Rectal smooth muscle tissue (tissue), 1 donor: ENCODE results near the gene FAM25G.
"Not testable (repeated sequence)": the region's sequence is repeated elsewhere in the genome, so short reads cannot be mapped to it uniquely, and the experiment has no call there.

Experiments
- H3K27ac ChIP-seq: one replicate; pipeline ENCODE4 v1.7.0; 2013; ENCODE audit warnings: low read depth, low read length, inconsistent platforms
- H3K27me3 ChIP-seq: one replicate; pipeline ENCODE4 v1.7.0; 2013; ENCODE audit warnings: low read length; ENCODE audit not compliant: control insufficient read depth, insufficient read depth
- H3K36me3 ChIP-seq: one replicate; pipeline ENCODE4 v1.7.0; 2013; ENCODE audit warnings: low read length; ENCODE audit not compliant: control insufficient read depth, insufficient read depth
- H3K4me1 ChIP-seq: one replicate; pipeline ENCODE4 v1.7.0; 2013; ENCODE audit warnings: low read length; ENCODE audit not compliant: control insufficient read depth, insufficient read depth
- H3K4me3 ChIP-seq: one replicate; pipeline ENCODE4 v1.7.0; 2013; ENCODE audit warnings: low read length
- H3K9ac ChIP-seq: one replicate; pipeline ENCODE4 v1.7.0; 2013; ENCODE audit warnings: low read length

FAM25G gene

GRCh38 chr10:47478114-47478513, 13.4 kb downstream of the FAM25G start:
- not testable (repeated sequence) for H3K27me3 ChIP-seq, H3K9ac ChIP-seq, H3K36me3 ChIP-seq, H3K27ac ChIP-seq, H3K4me3 ChIP-seq, H3K4me1 ChIP-seq

GRCh38 chr10:47477078-47477477, 14.4 kb downstream of the FAM25G start:
- not testable (repeated sequence) for H3K9ac ChIP-seq, H3K27me3 ChIP-seq, H3K4me1 ChIP-seq, H3K36me3 ChIP-seq, H3K4me3 ChIP-seq, H3K27ac ChIP-seq

DNA sequence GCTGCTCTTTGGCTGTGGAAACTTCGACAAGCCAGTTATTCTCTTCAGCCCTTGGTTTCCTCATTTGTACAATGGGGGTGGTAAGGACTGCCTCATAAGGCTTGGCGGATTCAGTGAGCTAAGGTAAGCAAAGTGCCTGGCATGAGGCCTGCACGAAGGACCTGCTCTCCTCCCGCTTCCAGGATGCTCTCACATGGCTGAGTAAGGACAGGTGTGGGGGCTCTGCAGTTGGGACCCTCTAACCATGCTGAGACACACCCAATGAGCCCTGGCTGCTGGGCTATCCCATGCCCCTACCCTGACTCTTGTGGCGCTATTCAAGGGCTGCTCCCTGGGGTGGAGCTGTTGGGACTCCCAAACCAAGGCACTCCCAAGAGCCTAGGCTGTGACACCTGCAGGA, 16.4 kb downstream of the FAM25G start:
- H3K9ac ChIP-seq, H3K27me3 ChIP-seq, H3K27ac ChIP-seq: not testable (repeated sequence)

DNA sequence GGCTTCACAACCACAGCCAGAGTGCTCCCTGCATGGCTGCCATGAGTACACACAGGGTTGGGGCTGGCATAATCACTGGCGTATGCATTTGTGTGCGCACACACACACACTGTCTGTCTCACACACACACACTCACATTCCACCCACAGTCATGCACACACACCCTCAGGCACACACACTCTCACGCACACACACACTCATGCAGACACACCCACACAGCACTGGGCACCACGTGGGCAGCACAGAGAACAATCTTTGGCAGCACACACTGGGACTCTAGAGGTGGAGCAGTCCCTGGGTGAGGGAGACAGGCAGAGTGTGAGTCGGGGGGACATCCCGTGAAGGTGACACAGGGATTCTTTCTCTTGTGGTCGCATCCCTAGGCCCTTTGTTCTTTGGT, 18.0 kb downstream of the FAM25G start:
- not testable (repeated sequence) for H3K9ac ChIP-seq, H3K27ac ChIP-seq, H3K36me3 ChIP-seq, H3K4me1 ChIP-seq, H3K27me3 ChIP-seq, H3K4me3 ChIP-seq

More for the DNA sequence above, 16.4 kb downstream of the FAM25G start:
- not testable (repeated sequence) for H3K4me1 ChIP-seq, H3K4me3 ChIP-seq, H3K36me3 ChIP-seq

GRCh38 chr10:47472647-47473046, 18.9 kb downstream of the FAM25G start:
- not testable (repeated sequence) for H3K36me3 ChIP-seq, H3K27me3 ChIP-seq, H3K4me3 ChIP-seq, H3K9ac ChIP-seq, H3K27ac ChIP-seq, H3K4me1 ChIP-seq

DNA sequence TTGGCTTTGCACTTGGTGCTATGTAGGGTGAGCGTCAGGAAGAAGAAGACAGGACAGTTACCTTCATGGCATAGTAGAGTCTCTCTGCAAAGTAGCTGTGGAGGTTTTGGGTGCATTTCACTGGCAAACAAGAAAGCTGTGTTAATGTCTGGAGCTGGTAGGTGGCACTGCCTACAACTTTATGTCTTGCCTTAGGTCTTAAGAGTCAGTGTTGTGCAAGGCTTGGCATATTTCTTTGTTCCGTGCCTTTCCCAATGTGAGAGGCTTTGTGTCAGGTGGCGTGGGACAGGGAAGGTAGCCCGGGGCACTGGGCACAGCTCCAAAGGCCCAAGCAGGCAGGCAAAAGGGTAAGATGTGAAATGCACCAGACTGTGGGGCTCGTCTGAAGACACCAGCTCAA, 19.4 kb downstream of the FAM25G start:
- not testable (repeated sequence) for H3K9ac ChIP-seq, H3K4me1 ChIP-seq, H3K4me3 ChIP-seq, H3K36me3 ChIP-seq, H3K27ac ChIP-seq, H3K27me3 ChIP-seq

DNA sequence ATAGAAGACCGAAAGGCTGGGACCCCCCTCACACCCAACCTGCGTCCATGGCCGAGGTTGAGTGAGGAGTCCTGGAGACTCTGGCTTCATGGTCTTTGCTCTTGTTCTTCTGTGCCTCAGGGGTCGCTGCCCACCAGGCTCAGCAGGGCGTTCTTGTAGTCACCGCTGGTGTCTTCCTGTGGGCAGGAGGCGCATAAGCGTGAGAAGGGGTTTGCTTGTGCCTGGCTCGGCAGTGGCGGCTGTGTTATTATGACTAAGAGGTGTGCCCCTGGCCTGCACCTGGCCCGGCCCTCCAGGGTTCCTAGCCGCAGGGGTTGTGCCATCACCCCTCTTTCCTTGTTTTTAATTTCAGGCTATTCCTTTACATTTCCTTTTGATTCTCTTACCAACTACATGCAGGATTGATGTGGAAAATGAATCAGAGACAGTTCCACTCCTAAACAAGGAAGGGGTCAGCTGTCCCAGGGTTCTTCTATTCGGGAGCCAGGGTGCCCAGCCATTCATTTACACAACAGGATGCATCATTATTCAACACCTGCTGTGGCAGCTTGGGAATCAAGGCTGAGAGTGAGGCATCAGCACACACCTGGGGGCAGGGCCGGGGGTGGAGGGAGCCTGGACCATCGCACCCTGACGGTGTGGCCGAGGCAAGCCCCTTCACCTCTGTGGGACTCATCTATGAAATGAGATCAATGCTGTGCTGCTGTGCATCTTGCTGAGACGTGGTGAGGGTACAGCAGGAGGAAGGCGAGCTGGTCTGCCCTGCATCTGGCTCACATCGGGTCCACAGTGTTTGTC, 22.6 kb downstream of the FAM25G start:
- not testable (repeated sequence) for H3K9ac ChIP-seq, H3K4me3 ChIP-seq, H3K27me3 ChIP-seq, H3K36me3 ChIP-seq, H3K27ac ChIP-seq, H3K4me1 ChIP-seq

DNA sequence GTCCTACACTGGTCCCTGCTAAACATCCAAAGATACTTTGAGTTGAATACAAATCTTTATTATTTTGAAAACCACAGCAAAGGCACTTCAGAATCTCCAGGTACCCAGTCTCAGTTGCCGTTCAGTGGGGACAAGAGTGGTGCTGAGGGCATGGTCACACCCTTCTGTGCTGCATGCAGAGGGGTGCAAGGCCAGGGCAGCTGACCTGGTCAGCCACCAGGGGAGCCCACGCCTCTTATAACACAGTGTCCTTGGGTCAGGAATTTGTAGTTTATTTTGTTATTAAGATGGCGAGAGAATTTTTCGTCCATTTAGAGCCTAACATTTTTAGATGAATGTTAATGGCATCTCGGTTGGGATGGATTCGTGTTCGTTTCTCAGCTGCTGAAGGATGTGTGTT, 23.5 kb downstream of the FAM25G start:
- not testable (repeated sequence) for H3K36me3 ChIP-seq, H3K4me1 ChIP-seq, H3K9ac ChIP-seq

DNA sequence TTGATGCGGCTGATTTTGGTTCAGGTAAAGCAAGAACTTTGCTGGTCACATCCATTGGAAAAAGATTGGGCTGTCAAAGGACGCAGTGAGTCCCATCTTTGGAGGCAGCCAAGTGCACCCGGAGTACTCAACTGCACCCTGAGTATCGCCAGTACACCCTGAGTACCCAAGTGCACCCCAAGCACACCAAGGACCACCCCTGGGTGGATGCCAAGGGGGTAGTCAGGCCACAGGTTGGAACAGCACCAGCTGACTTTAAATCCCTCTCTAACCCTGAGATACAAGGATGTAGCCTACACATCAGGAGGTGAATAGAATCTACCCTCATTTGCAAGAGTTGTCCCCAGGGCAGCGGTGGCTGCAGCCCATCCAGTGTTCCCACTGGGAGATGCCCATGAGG, 24.0 kb downstream of the FAM25G start:
- H3K4me1 ChIP-seq, H3K27me3 ChIP-seq, H3K9ac ChIP-seq, H3K36me3 ChIP-seq, H3K4me3 ChIP-seq, H3K27ac ChIP-seq: not testable (repeated sequence)

More for the DNA sequence above, 23.5 kb downstream of the FAM25G start:
- H3K4me3 ChIP-seq, H3K27ac ChIP-seq, H3K27me3 ChIP-seq: not testable (repeated sequence)

- not testable (repeated sequence) for H3K4me3 ChIP-seq, H3K27ac ChIP-seq, H3K27me3 ChIP-seq, H3K4me1 ChIP-seq, H3K9ac ChIP-seq, H3K36me3 ChIP-seq
Observed at GRCh38 chr10:47465216-47465917, 26.1 kb downstream of the FAM25G start.

DNA sequence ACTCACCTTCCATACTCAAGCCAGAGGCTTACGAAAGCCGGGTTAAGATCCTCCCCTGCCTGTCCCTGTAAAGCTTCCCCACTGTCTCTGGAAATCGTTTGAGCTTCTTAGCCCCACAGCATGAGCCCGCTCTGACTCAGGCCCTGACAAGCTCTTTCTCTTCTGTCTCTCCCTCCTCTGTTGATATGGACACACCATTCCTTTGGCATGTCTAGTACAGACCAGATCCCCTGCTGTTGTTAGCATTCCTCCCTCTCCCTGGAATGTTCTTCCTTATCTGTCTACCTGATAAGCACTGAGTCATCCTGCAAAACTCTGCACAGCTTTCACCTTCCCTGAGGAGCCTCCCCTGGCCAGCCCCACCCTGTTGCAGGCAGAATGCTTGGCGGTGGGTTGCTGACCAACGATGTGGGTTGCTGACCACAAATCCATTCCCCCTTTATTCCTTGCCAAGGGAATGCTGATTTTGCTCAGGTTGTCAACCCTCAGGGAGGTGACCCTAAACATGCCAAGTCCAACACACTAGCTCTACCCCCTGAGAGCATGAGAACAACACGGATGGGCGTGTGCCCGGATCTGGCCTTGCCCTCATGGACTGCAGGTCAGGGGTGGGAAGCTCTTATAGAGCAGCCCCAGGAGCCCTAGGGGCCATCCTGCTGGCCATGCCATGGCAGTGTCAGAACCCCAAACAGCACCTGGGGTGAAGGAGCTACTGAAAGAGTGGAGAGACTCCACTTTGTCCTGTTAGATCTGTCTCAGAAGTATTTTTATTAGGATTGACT, 28.7 kb downstream of the FAM25G start:
- not testable (repeated sequence) for H3K27ac ChIP-seq, H3K9ac ChIP-seq, H3K36me3 ChIP-seq, H3K4me1 ChIP-seq, H3K4me3 ChIP-seq, H3K27me3 ChIP-seq

GRCh38 chr10:47461261-47461687, 30.2 kb downstream of the FAM25G start:
- H3K36me3 ChIP-seq, H3K4me3 ChIP-seq, H3K27ac ChIP-seq, H3K4me1 ChIP-seq, H3K27me3 ChIP-seq, H3K9ac ChIP-seq: not testable (repeated sequence)
